Lung (tissue), 12 donors: Measurements from ENCODE around the gene SKAP2. TPM values are rescaled to one million over a fixed set of nuclear protein-coding genes. Genes with fewer than 3 reads are reported as not detected.
A peak's percentile ranks its signal among the peaks of the same experiment; 100 is the strongest.

Source experiments
- ATAC-seq: fragments of 200-7000 bp; cut with Tn5 transposase; one replicate; pipeline ENCODE4 v1.9.1; 2020; ENCODE audit warnings: moderate number of reproducible peaks; ENCODE audit not compliant: insufficient read depth, low FRiP score
- DNase-seq, 3 donors: peaks; one replicate each; pipeline ENCODE4 v3.0.0-alpha.2; 2013 to 2017
- H3K27ac ChIP-seq, 2 donors: one replicate each; pipeline ENCODE4 v1.5.1; 2013; ENCODE audit warnings: mild to moderate bottlenecking in 2 of 2, moderate library complexity in 2 of 2, control low read depth in 1 of 2, inconsistent platforms in 1 of 2, low read depth in 1 of 2, low read length in 1 of 2
- H3K27me3 ChIP-seq, 3 donors: one replicate each; pipeline ENCODE4 v1.5.1; 2013; ENCODE audit warnings: low read length in 2 of 3; ENCODE audit not compliant: control insufficient read depth in 3 of 3, insufficient read depth in 3 of 3
- H3K36me3 ChIP-seq, 4 donors: one replicate each; pipeline ENCODE4 v1.5.1; 2013; ENCODE audit warnings: low read length in 4 of 4, mild to moderate bottlenecking in 1 of 4, moderate library complexity in 1 of 4; ENCODE audit not compliant: control insufficient read depth in 4 of 4, insufficient read depth in 4 of 4
- H3K4me1 ChIP-seq, 5 donors: one replicate each; pipeline ENCODE4 v1.5.1; 2013; ENCODE audit warnings: low read length in 5 of 5, mild to moderate bottlenecking in 2 of 5, moderate library complexity in 1 of 5; ENCODE audit not compliant: control insufficient read depth in 5 of 5, insufficient read depth in 5 of 5
- H3K4me3 ChIP-seq: one replicate; pipeline ENCODE4 v1.5.1; 2013; ENCODE audit warnings: mild to moderate bottlenecking, control low read depth, moderate library complexity
- H3K9ac ChIP-seq, 2 donors: one replicate each; pipeline ENCODE4 v1.5.1; 2013; ENCODE audit warnings: low read length in 2 of 2, control low read depth in 1 of 2; ENCODE audit not compliant: insufficient read depth in 1 of 2
- H3K9me3 ChIP-seq, 4 donors: one replicate each; pipeline ENCODE4 v1.5.1; 2013; ENCODE audit warnings: low read length in 3 of 4, mild to moderate bottlenecking in 1 of 4, moderate library complexity in 1 of 4; ENCODE audit not compliant: control insufficient read depth in 4 of 4, insufficient read depth in 3 of 4
- WGBS, 2 donors: extraction: QIAGEN DNeasy Blood & Tissue Kit; methylation state at CpG; one replicate each; pipeline ENCODE4 v1.1.7; 2013; 5-methylcytosine and 5-hydroxymethylcytosine counted together
- polyA plus RNA-seq, 2 donors: library from polyadenylated mRNA; stranded (reverse); fragments of 200-250 nt; gene quantifications; one replicate each; pipeline ENCODE4 v1.2.1, GENCODE V29; 2013
- total RNA-seq, 2 donors: library from RNA; depleted of rRNA in 1 of 2; stranded (reverse); fragments of >200 nt in 1 of 2; gene quantifications; one replicate each; pipeline ENCODE4 v1.2.1, GENCODE V29; 2014 to 2021
- TF ChIP-seq, protein P1 (sequence below): IDR thresholded peaks from 2 replicates; pipeline ENCODE4 v1.5.1; 2012; ENCODE audit warnings: mild to moderate bottlenecking; ENCODE audit errors: control extremely low read depth, extremely low read depth
- donor health status: control.
- donor health status: control.
- donor health status: Bipolar disorder and iron deficiency.
- donor health status: healthy.
- donor health status: DM: yes; HTN: yes; CAD: no.

The SKAP2 gene
- total and polyA plus RNA-seq, 4 donors = 9.2 to 40.1 (median 35.8) TPM

GRCh38 chr7:26760501-26760900, 103.9 kb downstream of the SKAP2 start:
- H3K9ac ChIP-seq = no peak overlapping the region

GRCh38 chr7:26759108-26759507, 105.3 kb downstream of the SKAP2 start:
- Histone ChIP-seq H3K27me3 (no peaks in the 10 kb centered on the region), H3K27ac (no peak overlapping the region), H3K4me3 (no peak overlapping the region), H3K36me3 (no peaks in the 10 kb centered on the region), H3K9me3 (no peaks in the 10 kb centered on the region), H3K4me1 (no peaks in the 10 kb centered on the region), H3K9ac (no peak overlapping the region)
- TF ChIP-seq, protein P1, sequence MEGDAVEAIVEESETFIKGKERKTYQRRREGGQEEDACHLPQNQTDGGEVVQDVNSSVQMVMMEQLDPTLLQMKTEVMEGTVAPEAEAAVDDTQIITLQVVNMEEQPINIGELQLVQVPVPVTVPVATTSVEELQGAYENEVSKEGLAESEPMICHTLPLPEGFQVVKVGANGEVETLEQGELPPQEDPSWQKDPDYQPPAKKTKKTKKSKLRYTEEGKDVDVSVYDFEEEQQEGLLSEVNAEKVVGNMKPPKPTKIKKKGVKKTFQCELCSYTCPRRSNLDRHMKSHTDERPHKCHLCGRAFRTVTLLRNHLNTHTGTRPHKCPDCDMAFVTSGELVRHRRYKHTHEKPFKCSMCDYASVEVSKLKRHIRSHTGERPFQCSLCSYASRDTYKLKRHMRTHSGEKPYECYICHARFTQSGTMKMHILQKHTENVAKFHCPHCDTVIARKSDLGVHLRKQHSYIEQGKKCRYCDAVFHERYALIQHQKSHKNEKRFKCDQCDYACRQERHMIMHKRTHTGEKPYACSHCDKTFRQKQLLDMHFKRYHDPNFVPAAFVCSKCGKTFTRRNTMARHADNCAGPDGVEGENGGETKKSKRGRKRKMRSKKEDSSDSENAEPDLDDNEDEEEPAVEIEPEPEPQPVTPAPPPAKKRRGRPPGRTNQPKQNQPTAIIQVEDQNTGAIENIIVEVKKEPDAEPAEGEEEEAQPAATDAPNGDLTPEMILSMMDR = no peak
- DNase-seq (no peak), ATAC-seq (no peak)
- WGBS, 2 donors = 97 to 100% methylated on average over 2 of the region's 2 CpGs

More at GRCh38 chr7:26760501-26760900, 103.9 kb downstream of the SKAP2 start:
- TF ChIP-seq, protein P1 = no peak
- Histone ChIP-seq H3K4me1 (no peaks in the 10 kb centered on the region), H3K27me3 (no peaks in the 10 kb centered on the region), H3K36me3 (no peaks in the 10 kb centered on the region), H3K27ac (no peak overlapping the region), H3K4me3 (no peak overlapping the region), H3K9me3 (no peaks in the 10 kb centered on the region)
- no peak for DNase-seq
- no peak for ATAC-seq
- WGBS, 2 donors = 52 to 57% methylated on average over 1 of the region's 1 CpG

- Histone ChIP-seq H3K27ac (no peak overlapping the region), H3K27me3 (no peaks in the 10 kb centered on the region), H3K9me3 (no peaks in the 10 kb centered on the region), H3K4me1 (no peaks in the 10 kb centered on the region), H3K4me3 (no peak overlapping the region), H3K9ac (no peak overlapping the region), H3K36me3 (no peaks in the 10 kb centered on the region)
- TF ChIP-seq, protein P1 = no peak
- WGBS, 2 donors = 38 to 54% methylated on average over 2 of the region's 2 CpGs
- DNase-seq = peak in 1 of 3 donors; percentile 5
- no peak for ATAC-seq
These were observed 121.2 kb downstream of the SKAP2 start for GRCh38 chr7:26743205-26743604.

GRCh38 chr7:26735976-26736600, 128.3 kb downstream of the SKAP2 start:
- Histone ChIP-seq H3K9me3 (no peaks in the 10 kb centered on the region), H3K36me3 (peaks cover 0 to 4% (median 0%) of the 10 kb centered on the region in 4 donors), H3K27ac (no peak overlapping the region), H3K4me1 (no peaks in the 10 kb centered on the region), H3K27me3 (no peaks in the 10 kb centered on the region), H3K9ac (no peak overlapping the region), H3K4me3 (no peak overlapping the region)
- DNase-seq (no peak), ATAC-seq (no peak)
- WGBS, 2 donors = 85 to 91% methylated on average over 2 of the region's 2 CpGs
- TF ChIP-seq, protein P1 = no peak
